ENCODE data around the gene CKAP4. TPM values are rescaled to one million over a fixed set of nuclear protein-coding genes. Genes with fewer than 3 reads are reported as not detected.
A peak's percentile ranks its signal among the peaks of the same experiment; 100 is the strongest.

The CKAP4 gene
- total and polyA plus RNA-seq, 9 of the 15 experiments (the other 6 are each of a cell fraction or from before 2014, with no cell fraction given), result 0.08 to 0.20 TPM; not detected in 7

GRCh38 chr12:106226884-106227640 lies 20.8 kb downstream of the CKAP4 start:
- Histone ChIP-seq H3K36me3 (ENCODE audit: control insufficient read depth, insufficient read depth, low read length) (no peaks in the 10 kb centered on the region), H3K9me1 (ENCODE audit: control insufficient read depth, insufficient read depth, low read length) (no peaks in the 10 kb centered on the region), H3K4me2 (ENCODE audit: insufficient read depth, low read length) (no peak overlapping the region), H3K4me3 (no peak overlapping the region), H4K20me1 (replicated peaks; ENCODE audit: control insufficient read depth, insufficient read depth, low read length) (peaks cover 4% of the 10 kb centered on the region; the same call in 1 of the 2 replicates), H3K79me2 (ENCODE audit: control insufficient read depth, insufficient read depth, low read length) (no peaks in the 10 kb centered on the region), H3K27ac (ENCODE audit: extremely low read depth, low read depth, low read length) (no peak overlapping the region), H3K27me3 (ENCODE audit: control insufficient read depth in 2 of 2, insufficient read depth in 2 of 2, low read length in 2 of 2) (peaks cover 10 to 29% of the 10 kb centered on the region in 2 experiments; a peak in 4 of 5 replicates), H3K4me1 (replicated peaks in 1 of 2; ENCODE audit: control insufficient read depth in 2 of 2, insufficient read depth in 2 of 2, low read length in 2 of 2) (no peaks in the 10 kb centered on the region), H2AFZ (ENCODE audit: low read depth, low read length) (no peak overlapping the region), H3K9ac (ENCODE audit: insufficient read depth in 1 of 2, low read depth in 2 of 2, low read length in 2 of 2) (no peak overlapping the region), H3K9me3 (replicated peaks; ENCODE audit: control insufficient read depth, insufficient read depth, low read depth, low read length) (no peaks in the 10 kb centered on the region)
- ATAC-seq (peak; percentile 76), FAIRE-seq (peak; percentile 85), DNase-seq (ENCODE audit: extremely low read depth in 1 of 4, low spot score in 3 of 4) (peak; percentile 53 to 68 (median 55))
- intact Hi-C loops (cut with micrococcal nuclease) (loop anchor here (1.0 to 10.0 kb wide), 5 partner anchors 55 to 878 kb away; no protein-coding TSS in a partner anchor), in situ Hi-C loops (cut with MboI) (loop anchor here (5.0 to 10.0 kb wide), 3 partner anchors 55 to 812 kb away; no protein-coding TSS in a partner anchor)
- ChIA-PET CTCF (ENCODE audit: low intra/inter-chr PET ratio) (interaction anchor here (0.8 to 2.3 kb wide), 7 partner anchors 10 to 693 kb away, joined by 3 to 14 read pairs (median 8); no protein-coding TSS in a partner anchor), POLR2A (interaction anchor here (1.3 kb wide), 1 partner anchor 55 kb away, joined by 7 read pairs; no protein-coding TSS in a partner anchor)
- BruUV-seq (replicated peaks), result no TSS peak
- WGBS (ENCODE audit: insufficient coverage, low coverage, missing lambda C conversion rate), result 2% methylated on average over 11 of the region's 11 CpGs
- TF ChIP-seq DEAF1 (CRISPR knock-in tag; IDR thresholded peaks at IDR 0.05), result 0 out of 2 replicates have a peak, but pooled peaks have one; percentile 50
- peak; percentile 82 for TF ChIP-seq DACH1 (IDR thresholded peaks at IDR 0.05; ENCODE audit: partially characterized antibody)
- TF ChIP-seq SMC3 (conservative IDR thresholded peaks at IDR 0.05; ENCODE audit: insufficient read depth, low read depth, low read length), result peak; percentile 54; the same call in 1 of the 2 replicates
- peak; percentile 62 to 83 (median 66); a peak in 5 of 6 replicates for TF ChIP-seq CTCF (IDR thresholded peaks at IDR 0.05 in 2 of 3, conservative IDR thresholded peaks at IDR 0.05 in 1 of 3; ENCODE audit: insufficient read depth in 2 of 3, low read depth in 1 of 3, low read length in 3 of 3)
- TF ChIP-seq KDM2B (CRISPR knock-in tag; IDR thresholded peaks at IDR 0.05), result no peak
- no peak for TF ChIP-seq RERE (CRISPR knock-in tag; IDR thresholded peaks at IDR 0.05; ENCODE audit: borderline replicate concordance)
- TF ChIP-seq ARID2 (IDR thresholded peaks at IDR 0.05), result 0 out of 2 replicates have a peak, but pooled peaks have one; percentile 31
- TF ChIP-seq ELF1 (tag; IDR thresholded peaks at IDR 0.05), result no peak
- no peak for TF ChIP-seq CEBPG (CRISPR knock-in tag; IDR thresholded peaks at IDR 0.05)
- peak in 1 of 2 experiments; percentile 36; a peak in 1 of 4 replicates for TF ChIP-seq CEBPG (tag; conservative IDR thresholded peaks at IDR 0.05 in 1 of 2, IDR thresholded peaks at IDR 0.05 in 1 of 2)

Data from K562 (cell line).